Peyer's patch (tissue), 4 donors: Measurements from ENCODE around the gene SAMD13. TPM values are rescaled to one million over a fixed set of nuclear protein-coding genes. Genes with fewer than 3 reads are reported as not detected.

ENCODE experiments used
- DNase-seq, 3 donors: peaks; one replicate each; pipeline ENCODE4 v3.0.0-alpha.2; 2017 to 2019
- H3K27ac ChIP-seq, 4 donors: fragments of 200-600 bp; sonication (generic); one replicate each; pipeline ENCODE4 v1.5.1; 2016 to 2019
- H3K27me3 ChIP-seq, 2 donors: fragments of 200-600 bp; sonication (generic); one replicate each; pipeline ENCODE4 v1.5.1; 2019
- H3K36me3 ChIP-seq, 3 donors: fragments of 200-600 bp; sonication (generic); one replicate each; pipeline ENCODE4 v1.5.1; 2016 to 2019
- H3K4me1 ChIP-seq, 4 donors: fragments of 200-600 bp; sonication (generic); one replicate each; pipeline ENCODE4 v1.5.1; 2016 to 2019
- H3K4me3 ChIP-seq, 4 donors: fragments of 200-600 bp; sonication (generic); 1 replicate in 3 of 4; 2 replicates in 1 of 4; pipeline ENCODE4 v1.5.1; 2016 to 2019; ENCODE audit warnings: mild to moderate bottlenecking in 1 of 4
- H3K9me3 ChIP-seq, 4 donors: fragments of 200-600 bp; sonication (generic); one replicate each; pipeline ENCODE4 v1.5.1; 2016 to 2019; ENCODE audit warnings: mild to moderate bottlenecking in 1 of 4
- CTCF ChIP-seq, 6 experiments: fragments of 450-650 bp in 4 of 6; fragments of 200-600 bp in 2 of 6; sonication (generic) in 1 of 6; IDR thresholded peaks; one replicate each; pipeline ENCODE4 v1.5.1; 2017 to 2019; ENCODE audit warnings: antibody characterized with exemption in 6 of 6, mild to moderate bottlenecking in 3 of 6, moderate library complexity in 1 of 6
- POLR2A ChIP-seq, 2 donors: fragments of 450-650 bp; IDR thresholded peaks; one replicate each; pipeline ENCODE4 v1.5.1; 2017; ENCODE audit warnings: antibody characterized with exemption in 2 of 2, mild to moderate bottlenecking in 2 of 2, moderate library complexity in 2 of 2
- total RNA-seq, 4 donors: library from RNA; depleted of rRNA; stranded (reverse); fragments of >200 nt; gene quantifications; one replicate each; pipeline ENCODE4 v1.1.0, GENCODE V29; 2016

SAMD13 gene
- total RNA-seq, 4 donors from 2014 or later, result 1.1 to 3.5 (median 2.3) TPM

GRCh38 chr1:84365225-84366221 lies 64.0 kb downstream of the SAMD13 start:
- TF ChIP-seq CTCF (IDR thresholded peaks at IDR 0.05) (no peak), POLR2A (IDR thresholded peaks at IDR 0.05) (no peak)
- Histone ChIP-seq H3K9me3 (no peaks in the 10 kb centered on the region), H3K36me3 (no peaks in the 10 kb centered on the region), H3K4me1 (peaks cover 0 to 8% (median 0%) of the 10 kb centered on the region in 4 donors), H3K4me3 (no peak overlapping the region), H3K27me3 (no peaks in the 10 kb centered on the region), H3K27ac (peak overlapping the region in 3 of 4 donors; percentile 62 to 86 (median 70))
- peak in 2 of 3 donors; percentile 59 to 75 for DNase-seq

- DNase-seq, result no peak
- Histone ChIP-seq H3K27me3 (no peaks in the 10 kb centered on the region), H3K27ac (peak overlapping the region in 1 of 4 donors; percentile 86), H3K36me3 (no peaks in the 10 kb centered on the region), H3K4me3 (no peak overlapping the region), H3K9me3 (no peaks in the 10 kb centered on the region), H3K4me1 (peaks cover 0 to 8% (median 0%) of the 10 kb centered on the region in 4 donors)
- no peak for TF ChIP-seq CTCF (IDR thresholded peaks at IDR 0.05)
- no peak for TF ChIP-seq POLR2A (IDR thresholded peaks at IDR 0.05)
These were observed 65.3 kb downstream of the SAMD13 start for GRCh38 chr1:84366786-84367185.

- H3K27me3 ChIP-seq, result no peaks in the 10 kb centered on the region
- no peaks in the 10 kb centered on the region for H3K36me3 ChIP-seq
- H3K27ac ChIP-seq, result peak overlapping the region in 1 of 4 donors; percentile 86
- H3K4me3 ChIP-seq, result no peak overlapping the region
- H3K4me1 ChIP-seq, result peaks cover 0 to 8% (median 0%) of the 10 kb centered on the region in 4 donors
- DNase-seq, result no peak
- no peaks in the 10 kb centered on the region for H3K9me3 ChIP-seq
- TF ChIP-seq CTCF (IDR thresholded peaks at IDR 0.05) (no peak), POLR2A (IDR thresholded peaks at IDR 0.05) (no peak)
These were observed 65.7 kb downstream of the SAMD13 start for GRCh38 chr1:84367219-84367618.

GRCh38 chr1:84368441-84368840 lies 66.9 kb downstream of the SAMD13 start:
- H3K27me3 ChIP-seq, result no peaks in the 10 kb centered on the region
- no peak overlapping the region for H3K4me3 ChIP-seq
- no peak overlapping the region for H3K27ac ChIP-seq
- no peaks in the 10 kb centered on the region for H3K36me3 ChIP-seq
- no peak for DNase-seq
- no peaks in the 10 kb centered on the region for H3K9me3 ChIP-seq
- peaks cover 0 to 8% (median 0%) of the 10 kb centered on the region in 4 donors for H3K4me1 ChIP-seq
- TF ChIP-seq CTCF (IDR thresholded peaks at IDR 0.05) (no peak), POLR2A (IDR thresholded peaks at IDR 0.05) (no peak)

GRCh38 chr1:84370266-84370665 lies 68.8 kb downstream of the SAMD13 start:
- H3K36me3 ChIP-seq, result no peaks in the 10 kb centered on the region
- no peak overlapping the region for H3K4me3 ChIP-seq
- H3K27me3 ChIP-seq, result no peaks in the 10 kb centered on the region
- DNase-seq, result no peak
- peaks cover 0 to 8% (median 0%) of the 10 kb centered on the region in 4 donors for H3K4me1 ChIP-seq
- TF ChIP-seq POLR2A (IDR thresholded peaks at IDR 0.05) (no peak), CTCF (IDR thresholded peaks at IDR 0.05) (no peak)
- no peaks in the 10 kb centered on the region for H3K9me3 ChIP-seq
- no peak overlapping the region for H3K27ac ChIP-seq
